B cell (primary cell): ENCODE measurements around the gene CLIP2. TPM values are rescaled to one million over a fixed set of nuclear protein-coding genes. Genes with fewer than 3 reads are reported as not detected.
"Not testable (repeated sequence)": the region's sequence is repeated elsewhere in the genome, so short reads cannot be mapped to it uniquely, and the experiment has no call there.

Source experiments
- ATAC-seq: fragments of 200-7000 bp; cut with Tn5 transposase; one replicate; pipeline ENCODE4 v1.10.0; 2021; ENCODE audit warnings: low read depth, mild to moderate bottlenecking, moderate number of reproducible peaks, moderate library complexity
- CTCF ChIA-PET: fragments of 350-600 bp; sonication (Branson Sonifier 250); formaldehyde crosslinking; loops from one replicate; lab custom pipeline; 2021; ENCODE audit warnings: antibody characterized with exemption, inconsistent platforms; lab: Charles Lee
- POLR2A ChIA-PET: fragments of 350-600 bp; sonication (Branson Sonifier 250); formaldehyde crosslinking; loops from one replicate; lab custom pipeline; 2021; ENCODE audit warnings: antibody characterized with exemption; lab: Charles Lee
- DNase-seq: peaks from one replicate; pipeline ENCODE4 v3.0.0; 2013
- H2AFZ ChIP-seq: 2 replicates; pipeline ENCODE4 v1.6.1; 2012; ENCODE audit warnings: mild to moderate bottlenecking, low read depth, low read length; ENCODE audit not compliant: insufficient read depth, poor library complexity, severe bottlenecking
- H3K27ac ChIP-seq, 2 donors: 1 replicate in 1 of 2; 2 replicates in 1 of 2; pipeline ENCODE4 v1.5.1; 2012 to 2013; ENCODE audit warnings: low read length in 2 of 2, mild to moderate bottlenecking in 2 of 2, moderate library complexity in 1 of 2
- H3K27me3 ChIP-seq, 4 experiments: fragments of 200-600 bp in 1 of 4; sonication (generic) in 1 of 4; replicated peaks in 1 of 4; 1 replicate in 2 of 4; 2 replicates in 2 of 4; pipeline versions ENCODE4 v1.6.1 to v1.7.0; 2013 to 2016; ENCODE audit warnings: low read length in 3 of 4, mild to moderate bottlenecking in 2 of 4, mixed read lengths in 1 of 4, moderate library complexity in 1 of 4; ENCODE audit not compliant: insufficient read depth in 4 of 4, control insufficient read depth in 3 of 4; ENCODE audit errors: control extremely low read depth in 1 of 4
- H3K36me3 ChIP-seq, 2 experiments: replicated peaks in 1 of 2; 1 replicate in 1 of 2; 2 replicates in 1 of 2; pipeline versions ENCODE4 v1.6.1 to v1.7.1; 2013; ENCODE audit warnings: low read length in 1 of 2; ENCODE audit not compliant: insufficient read depth in 2 of 2, control insufficient read depth in 1 of 2; ENCODE audit errors: control extremely low read depth in 1 of 2, extremely low read depth in 1 of 2
- H3K4me1 ChIP-seq, 2 donors: fragments of 200-600 bp in 1 of 2; sonication (generic) in 1 of 2; 1 replicate in 1 of 2; 2 replicates in 1 of 2; pipeline versions ENCODE4 v1.5.1 to v1.6.1; 2013 to 2017; ENCODE audit warnings: low read length in 2 of 2; ENCODE audit not compliant: control insufficient read depth in 2 of 2, insufficient read depth in 2 of 2
- H3K4me2 ChIP-seq: replicated peaks from 2 replicates; pipeline ENCODE3; 2012; ENCODE audit warnings: mild to moderate bottlenecking, low read depth, low read length; ENCODE audit not compliant: poor library complexity, severe bottlenecking
- H3K4me3 ChIP-seq, 5 experiments: fragments of 200-600 bp in 1 of 5; sonication (generic) in 1 of 5; 1 replicate in 3 of 5; 2 replicates in 2 of 5; pipeline versions ENCODE4 v1.5.1 to v1.7.0; 2011 to 2016; ENCODE audit warnings: low read length in 4 of 5, mild to moderate bottlenecking in 4 of 5, low read depth in 2 of 5, control low read depth in 1 of 5, moderate library complexity in 1 of 5; ENCODE audit not compliant: insufficient read depth in 1 of 5; ENCODE audit errors: control extremely low read depth in 1 of 5, extremely low read depth in 1 of 5
- H3K79me2 ChIP-seq: fragments of 200-600 bp; sonication (generic); one replicate; pipeline ENCODE4 v1.6.0; 2016; ENCODE audit warnings: low read length; ENCODE audit not compliant: control insufficient read depth, insufficient read depth
- H3K9ac ChIP-seq: fragments of 200-600 bp; sonication (generic); 2 replicates; pipeline ENCODE4 v1.6.1; 2017; ENCODE audit warnings: mild to moderate bottlenecking, low read length, moderate library complexity
- H3K9me3 ChIP-seq, 3 donors: one replicate each; pipeline versions ENCODE4 v1.6.1 to v1.7.1; 2013; ENCODE audit warnings: low read length in 2 of 3; ENCODE audit not compliant: control insufficient read depth in 2 of 3, insufficient read depth in 1 of 3; ENCODE audit errors: control extremely low read depth in 1 of 3
- H4K20me1 ChIP-seq: 2 replicates; pipeline ENCODE4 v1.6.0; 2012; ENCODE audit warnings: mild to moderate bottlenecking, low read length; ENCODE audit not compliant: insufficient read depth, control insufficient read depth, poor library complexity, severe bottlenecking
- H3K27ac Mint-ChIP-seq: one replicate; pipeline ENCODE4 v1.8.0; 2021; ENCODE audit warnings: mixed read lengths
- H3K27me3 Mint-ChIP-seq: one replicate; pipeline ENCODE4 v1.8.0; 2021; ENCODE audit warnings: mixed read lengths
- H3K4me1 Mint-ChIP-seq: one replicate; pipeline ENCODE4 v1.8.0; 2021; ENCODE audit warnings: mixed read lengths
- H3K4me3 Mint-ChIP-seq: one replicate; pipeline ENCODE4 v1.8.0; 2021; ENCODE audit warnings: mixed read lengths
- H3K9me3 Mint-ChIP-seq: one replicate; pipeline ENCODE4 v1.8.0; 2022; ENCODE audit warnings: mixed read lengths; ENCODE audit not compliant: insufficient read depth
- EZH2 ChIP-seq: IDR thresholded peaks from 2 replicates; pipeline ENCODE4 v1.6.1; 2012; ENCODE audit warnings: borderline replicate concordance, low read depth, mild to moderate bottlenecking, moderate library complexity, low read length; ENCODE audit not compliant: insufficient read depth, poor library complexity, severe bottlenecking
- WGBS: methylation state at CpG from one replicate; pipeline ENCODE4 v1.1.5; 2013; ENCODE audit warnings: missing lambda C conversion rate; ENCODE audit not compliant: insufficient coverage; 5-methylcytosine and 5-hydroxymethylcytosine counted together
- intact Hi-C: fragments of 100-400 bp; cut with micrococcal nuclease; formaldehyde crosslinking; loops from one replicate; pipeline ENCODE4 v1.10.0; 2022
- polyA plus RNA-seq: library from polyadenylated mRNA; depleted of rRNA; stranded (reverse); fragments of >200 nt; gene quantifications from 2 replicates; pipeline ENCODE4 v1.2.3, GENCODE V29; 2012
- total RNA-seq, 2 donors: library from RNA; stranded (reverse); fragments of 120-200 nt in 1 of 2; gene quantifications; 1 replicate in 1 of 2; 2 replicates in 1 of 2; pipeline versions ENCODE4 v1.2.3 to v1.2.4, GENCODE V29; 2013 to 2022
- TF ChIP-seq, protein P1 (sequence below): fragments of 200-600 bp; IDR thresholded peaks from one replicate; pipeline ENCODE4 v1.8.0; 2022; ENCODE audit warnings: antibody characterized with exemption, mild to moderate bottlenecking

Gene CLIP2
- total and polyA plus RNA-seq, 2 donors (not counting 1 experiment from before 2014, with no cell fraction given): 5.7 to 47.9 TPM

DNA sequence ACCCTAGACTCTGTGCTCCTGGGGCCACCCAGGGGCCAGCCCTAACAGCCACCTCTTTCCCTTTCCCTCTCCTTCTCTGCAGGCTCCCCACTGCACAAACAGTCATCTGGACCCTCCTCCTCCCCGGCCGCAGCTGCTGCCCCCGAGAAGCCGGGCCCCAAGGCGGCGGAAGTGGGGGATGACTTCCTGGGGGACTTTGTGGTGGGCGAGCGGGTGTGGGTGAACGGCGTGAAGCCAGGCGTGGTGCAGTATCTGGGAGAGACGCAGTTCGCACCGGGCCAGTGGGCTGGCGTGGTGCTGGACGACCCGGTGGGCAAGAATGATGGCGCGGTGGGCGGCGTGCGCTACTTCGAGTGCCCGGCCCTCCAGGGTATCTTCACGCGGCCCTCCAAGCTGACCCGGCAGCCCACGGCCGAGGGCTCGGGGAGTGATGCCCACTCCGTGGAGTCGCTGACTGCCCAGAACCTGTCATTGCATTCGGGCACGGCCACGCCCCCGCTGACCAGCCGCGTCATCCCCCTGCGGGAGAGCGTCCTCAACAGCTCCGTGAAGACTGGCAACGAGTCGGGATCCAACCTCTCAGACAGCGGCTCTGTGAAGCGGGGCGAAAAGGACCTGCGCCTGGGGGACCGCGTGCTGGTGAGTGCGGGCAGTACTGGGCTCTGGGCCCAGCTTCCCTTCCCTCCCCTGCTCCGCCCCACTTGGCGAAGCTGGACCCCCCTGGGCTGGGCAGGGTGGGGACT is 49.3 kb downstream of the CLIP2 start:
- no peak overlapping the region for H3K27ac Mint-ChIP-seq

DNA sequence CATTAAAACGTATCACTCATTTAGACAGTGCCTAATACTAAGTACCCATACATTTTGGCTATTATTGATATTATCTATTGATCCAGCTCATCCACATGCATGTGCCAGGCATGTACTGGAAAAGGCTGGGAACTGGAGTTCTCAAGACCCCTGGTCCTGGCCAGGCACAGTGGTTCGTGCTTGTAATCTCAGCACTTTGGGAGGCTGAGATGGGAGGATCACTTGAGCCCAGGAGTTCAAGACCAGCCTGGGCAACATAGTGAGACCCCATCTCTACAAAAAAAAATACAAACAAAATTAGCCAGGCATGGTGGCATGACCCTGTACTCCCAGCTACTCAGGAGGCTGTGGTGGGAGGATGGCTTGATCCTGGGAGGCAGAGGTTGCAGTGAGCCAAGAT is 50.4 kb downstream of the CLIP2 start:
- H4K20me1 ChIP-seq, H3K27ac Mint-ChIP-seq, H3K27me3 ChIP-seq, H3K4me2 ChIP-seq, H3K4me1 ChIP-seq, H3K9me3 Mint-ChIP-seq, H3K27ac ChIP-seq, H3K79me2 ChIP-seq, H2AFZ ChIP-seq, ATAC-seq, POLR2A ChIA-PET, intact Hi-C loops, H3K4me3 ChIP-seq, H3K4me1 Mint-ChIP-seq, CTCF ChIA-PET, DNase-seq, H3K9me3 ChIP-seq, H3K27me3 Mint-ChIP-seq, H3K9ac ChIP-seq, H3K4me3 Mint-ChIP-seq: not testable (repeated sequence)
- WGBS: 100% methylated on average over 1 of the region's 2 CpGs
- H3K36me3 ChIP-seq: peaks cover 0 to 13% of the 10 kb centered on the region in 2 experiments

More for the DNA sequence above, 49.3 kb downstream of the CLIP2 start:
- Histone ChIP-seq H3K9me3 (no peaks in the 10 kb centered on the region), H3K9ac (no peak overlapping the region), H3K4me2 (no peak overlapping the region), H3K4me3 (no peak overlapping the region), H2AFZ (no peak overlapping the region), H3K27ac (no peak overlapping the region), H3K4me1 (no peaks in the 10 kb centered on the region), H3K36me3 (peaks cover 0 to 10% of the 10 kb centered on the region in 2 experiments), H4K20me1 (no peaks in the 10 kb centered on the region), H3K27me3 (no peaks in the 10 kb centered on the region), H3K79me2 (no peaks in the 10 kb centered on the region)
- no peaks in the 10 kb centered on the region for H3K9me3 Mint-ChIP-seq
- 95% methylated on average over 52 of the region's 52 CpGs for WGBS
- no peak overlapping the region for H3K4me3 Mint-ChIP-seq
- H3K4me1 Mint-ChIP-seq: peaks cover 2% of the 10 kb centered on the region
- TF ChIP-seq EZH2: no peak
- TF ChIP-seq, protein P1, sequence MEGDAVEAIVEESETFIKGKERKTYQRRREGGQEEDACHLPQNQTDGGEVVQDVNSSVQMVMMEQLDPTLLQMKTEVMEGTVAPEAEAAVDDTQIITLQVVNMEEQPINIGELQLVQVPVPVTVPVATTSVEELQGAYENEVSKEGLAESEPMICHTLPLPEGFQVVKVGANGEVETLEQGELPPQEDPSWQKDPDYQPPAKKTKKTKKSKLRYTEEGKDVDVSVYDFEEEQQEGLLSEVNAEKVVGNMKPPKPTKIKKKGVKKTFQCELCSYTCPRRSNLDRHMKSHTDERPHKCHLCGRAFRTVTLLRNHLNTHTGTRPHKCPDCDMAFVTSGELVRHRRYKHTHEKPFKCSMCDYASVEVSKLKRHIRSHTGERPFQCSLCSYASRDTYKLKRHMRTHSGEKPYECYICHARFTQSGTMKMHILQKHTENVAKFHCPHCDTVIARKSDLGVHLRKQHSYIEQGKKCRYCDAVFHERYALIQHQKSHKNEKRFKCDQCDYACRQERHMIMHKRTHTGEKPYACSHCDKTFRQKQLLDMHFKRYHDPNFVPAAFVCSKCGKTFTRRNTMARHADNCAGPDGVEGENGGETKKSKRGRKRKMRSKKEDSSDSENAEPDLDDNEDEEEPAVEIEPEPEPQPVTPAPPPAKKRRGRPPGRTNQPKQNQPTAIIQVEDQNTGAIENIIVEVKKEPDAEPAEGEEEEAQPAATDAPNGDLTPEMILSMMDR: no peak
- POLR2A ChIA-PET: no interaction called here
- no peaks in the 10 kb centered on the region for H3K27me3 Mint-ChIP-seq
- intact Hi-C loops: no loop called here
- DNase-seq (no peak), ATAC-seq (no peak)
- CTCF ChIA-PET: no interaction called here
